ENCODE measurements around the gene GUCA2B.

GUCA2B gene

DNA sequence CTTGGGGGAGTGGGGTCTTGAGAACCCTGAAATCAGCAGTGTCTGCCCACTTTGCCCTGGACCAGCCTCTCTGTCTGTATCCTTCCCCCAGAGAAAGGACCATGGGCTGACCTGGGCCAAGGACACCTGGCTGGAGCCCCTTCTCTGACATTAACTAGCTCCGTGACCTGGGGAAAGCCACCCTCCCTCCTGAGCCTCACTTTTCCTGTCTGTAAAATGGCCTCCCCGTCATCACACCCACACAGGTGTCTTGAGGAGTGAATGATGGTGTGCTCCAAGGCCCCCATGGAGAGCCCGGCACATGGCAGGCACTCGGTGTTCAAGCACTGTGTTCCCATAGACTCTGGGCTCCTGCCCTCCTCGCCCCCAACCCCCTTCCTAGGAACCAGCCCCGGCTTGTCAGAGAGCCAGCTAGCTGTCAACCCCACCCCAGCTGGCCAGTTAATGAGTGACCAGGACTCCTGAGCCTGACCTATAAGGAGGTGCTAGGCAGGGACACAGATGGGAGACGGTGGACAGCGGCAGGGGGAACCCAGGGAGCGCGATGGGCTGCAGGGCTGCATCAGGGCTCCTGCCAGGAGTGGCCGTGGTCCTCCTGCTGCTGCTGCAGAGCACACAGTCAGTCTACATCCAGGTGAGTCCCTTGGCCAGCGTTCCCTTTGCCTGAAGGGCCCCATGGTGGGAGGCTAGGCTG is at the start of gene GUCA2B:
TSS of gene GUCA2B (plus strand) at position 504 of the 694 bp plus-strand sequence. CDS start at position 545, 41 bp downstream.
- no peak for DNase-seq

DNA sequence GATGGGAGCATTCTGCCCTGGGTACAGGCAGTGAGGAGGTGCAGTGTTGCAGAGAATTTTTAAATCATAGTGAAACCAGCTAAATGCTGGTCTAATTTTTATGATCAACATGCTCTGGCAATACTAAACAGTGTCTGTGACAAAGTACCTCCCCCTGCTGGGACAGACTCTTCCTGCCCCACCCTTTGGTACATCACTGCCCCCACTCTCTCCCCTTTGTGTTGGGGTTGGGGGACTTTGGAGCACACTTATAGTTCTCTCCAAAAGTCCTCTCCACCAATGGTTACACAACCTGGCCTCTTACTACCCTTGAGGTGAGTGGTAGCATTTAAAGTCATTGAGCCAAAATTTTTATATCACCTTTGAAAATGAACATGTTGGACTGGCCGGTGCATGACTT is 48.2 kb upstream of the GUCA2B start:
- DNase-seq, result no peak

DNA sequence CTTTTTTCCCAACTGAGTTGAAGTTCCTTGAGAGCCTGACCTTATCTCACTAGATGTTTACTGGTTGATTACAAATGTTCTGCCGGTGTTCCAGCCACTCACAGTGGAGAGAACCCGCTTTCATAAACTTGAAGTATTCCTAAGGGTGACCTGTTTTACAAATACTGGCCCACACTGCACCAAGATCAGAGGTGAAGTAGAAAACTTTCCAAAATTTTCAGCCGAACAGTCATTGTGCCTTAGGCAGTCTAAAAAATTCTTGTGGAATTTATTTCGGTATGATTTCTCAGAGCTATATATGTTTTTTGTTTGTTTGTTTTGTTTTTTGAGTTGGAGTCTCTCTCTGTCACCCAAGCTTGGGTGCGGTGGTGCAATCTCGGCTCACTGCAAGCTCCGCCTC is 44.9 kb upstream of the GUCA2B start:
- no peak for DNase-seq

DNA sequence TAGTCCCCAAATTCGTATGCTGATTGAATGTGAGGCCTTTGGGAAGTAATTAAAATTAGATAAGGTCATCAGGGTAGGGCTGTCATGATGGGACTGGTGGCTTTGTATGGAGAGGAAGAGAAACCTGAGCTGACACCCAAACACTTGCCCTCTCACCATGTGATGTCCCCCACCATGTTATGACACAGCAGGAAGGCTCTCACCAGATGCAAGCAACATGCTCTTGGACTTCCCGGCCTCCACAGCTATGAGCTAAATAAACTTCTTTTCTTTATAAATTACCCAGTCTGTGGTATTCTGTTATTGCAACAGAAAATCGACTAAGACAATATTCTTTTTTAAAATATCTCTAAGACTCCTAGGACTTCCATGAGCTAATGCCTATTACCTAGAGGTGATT is 43.6 kb upstream of the GUCA2B start:
- no peak for DNase-seq

DNA sequence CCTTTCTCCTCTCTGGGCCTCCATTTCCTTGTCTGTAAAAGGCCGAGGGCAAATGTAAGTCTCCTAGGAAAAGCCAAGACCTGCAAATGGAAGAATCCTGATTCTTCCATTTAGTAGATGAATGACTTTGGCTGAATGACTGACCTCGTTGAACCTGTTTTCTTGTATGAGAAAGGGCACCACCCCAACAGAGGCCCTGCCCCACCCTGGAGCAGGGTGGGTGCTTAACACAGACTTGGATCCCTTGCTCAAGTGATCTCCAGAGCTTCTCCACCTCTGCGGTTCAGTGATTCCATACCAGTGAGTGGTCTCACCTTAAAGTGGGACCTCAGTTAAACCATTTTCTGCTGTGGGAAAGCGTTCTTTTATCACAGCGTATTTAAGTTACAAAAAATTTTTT is 39.0 kb upstream of the GUCA2B start:
- no peak for DNase-seq

DNA sequence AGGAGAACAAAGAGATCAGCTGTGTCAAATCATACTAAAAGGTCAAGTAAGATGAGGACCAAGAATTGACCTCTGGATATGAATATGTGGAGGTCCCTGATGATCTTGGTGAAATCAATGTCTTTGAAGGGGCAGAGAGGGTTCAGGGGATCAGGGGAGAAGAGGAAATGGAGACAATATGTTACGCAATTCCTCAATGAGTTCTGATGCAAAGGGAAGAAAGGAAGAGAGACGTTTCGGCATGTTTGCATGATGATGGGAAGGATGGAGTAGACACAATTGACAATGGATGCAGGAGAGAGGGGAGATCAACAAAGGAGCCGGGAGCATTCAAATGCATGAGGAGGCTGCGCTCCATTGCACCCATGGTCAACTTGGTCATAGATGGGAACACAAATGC is 36.0 kb upstream of the GUCA2B start:
- no peak for DNase-seq

DNA sequence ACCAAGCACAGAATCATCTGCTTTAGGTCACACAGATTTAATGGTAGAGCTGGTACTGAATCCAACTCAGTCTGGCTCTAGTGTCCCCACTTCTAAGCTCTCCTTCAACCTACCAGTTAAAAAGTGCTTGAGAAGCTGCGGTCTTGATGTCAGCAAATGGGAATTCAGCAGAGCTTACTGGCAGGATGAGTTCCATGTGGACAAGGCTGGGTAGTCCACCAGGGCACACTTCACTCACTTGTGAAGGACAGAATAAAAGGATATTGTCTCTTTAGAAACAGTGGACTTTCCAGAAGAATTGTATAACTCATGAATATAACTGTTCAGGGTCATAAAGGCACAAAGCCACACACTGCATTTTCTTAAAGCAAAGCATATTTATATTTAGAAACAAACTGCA is 35.1 kb upstream of the GUCA2B start:
- no peak for DNase-seq

DNA sequence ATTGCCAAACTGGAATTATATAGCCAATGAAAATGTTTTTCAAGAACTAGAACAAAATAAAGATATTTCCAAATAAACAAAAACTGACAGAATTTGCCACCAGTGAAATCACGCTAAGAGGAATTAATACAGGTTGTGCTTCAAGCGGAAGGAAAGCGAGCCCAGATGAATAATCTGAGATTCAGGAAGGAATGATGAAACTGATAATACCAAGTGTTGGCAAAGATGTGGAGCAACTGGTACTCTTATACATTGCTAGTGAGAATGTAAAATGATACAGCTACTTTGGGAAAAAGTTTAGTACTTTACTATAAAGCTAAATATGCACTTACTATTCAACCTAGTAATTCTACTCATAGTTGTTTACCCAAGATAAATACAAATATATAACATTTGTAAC is 30.8 kb upstream of the GUCA2B start:
- no peak for DNase-seq

DNA sequence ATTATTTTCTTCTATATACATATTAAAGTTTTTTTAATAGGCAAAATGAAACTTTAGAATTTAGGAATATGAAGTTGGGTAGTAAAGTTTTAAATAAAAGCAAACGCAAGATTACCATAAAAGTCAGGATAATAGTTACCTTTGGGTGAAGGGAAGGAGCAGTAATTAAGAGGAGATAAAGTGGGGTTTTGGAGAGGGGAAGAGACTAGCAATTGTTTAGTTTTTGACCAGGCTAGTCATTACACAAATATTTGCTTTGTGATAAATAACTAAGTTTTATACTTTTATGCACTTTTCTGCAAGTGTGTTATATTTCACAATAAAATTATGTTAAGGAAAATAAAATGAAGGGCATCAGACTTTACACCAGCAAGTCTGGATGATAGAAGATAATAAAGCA is 27.7 kb upstream of the GUCA2B start:
- no peak for DNase-seq

DNA sequence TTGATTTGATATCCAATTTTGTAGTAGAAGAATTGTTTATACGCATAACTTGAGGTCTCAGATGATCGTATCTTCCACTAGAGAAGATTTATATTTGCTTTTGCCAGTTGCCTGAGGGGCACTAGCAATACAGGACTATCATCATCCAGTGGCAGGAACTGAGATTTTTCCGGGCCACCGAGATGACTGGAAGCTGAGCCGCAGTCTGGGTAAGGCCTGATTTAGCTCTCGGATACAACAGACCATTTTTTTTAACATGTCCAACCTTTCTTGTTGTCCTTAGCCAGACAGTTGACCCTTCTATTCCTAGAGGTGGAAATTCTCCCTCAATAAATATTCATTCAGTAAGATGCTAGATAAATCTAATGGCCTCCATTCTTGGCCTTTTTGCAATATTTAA is 25.4 kb upstream of the GUCA2B start:
- DNase-seq, result no peak

DNA sequence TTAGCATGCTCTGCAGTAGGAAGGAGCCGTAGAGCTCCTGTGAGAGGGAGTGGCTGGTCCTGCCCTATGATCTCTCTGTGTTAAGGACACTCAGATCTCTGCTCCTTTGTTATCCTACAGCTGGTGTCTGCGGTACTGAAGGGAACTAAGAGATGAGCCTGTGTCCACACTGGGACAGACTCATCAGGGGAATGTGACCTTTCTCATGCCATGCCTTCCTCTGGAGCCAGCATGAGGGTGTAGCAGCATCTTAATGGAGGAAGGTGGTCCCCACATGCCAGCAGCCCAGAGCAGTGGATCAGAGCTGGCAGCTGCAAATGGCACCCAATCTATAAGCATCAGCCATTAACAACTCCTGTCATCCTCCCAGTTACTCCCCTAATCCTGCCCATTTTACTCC is 24.7 kb upstream of the GUCA2B start:
- DNase-seq, result no peak

DNA sequence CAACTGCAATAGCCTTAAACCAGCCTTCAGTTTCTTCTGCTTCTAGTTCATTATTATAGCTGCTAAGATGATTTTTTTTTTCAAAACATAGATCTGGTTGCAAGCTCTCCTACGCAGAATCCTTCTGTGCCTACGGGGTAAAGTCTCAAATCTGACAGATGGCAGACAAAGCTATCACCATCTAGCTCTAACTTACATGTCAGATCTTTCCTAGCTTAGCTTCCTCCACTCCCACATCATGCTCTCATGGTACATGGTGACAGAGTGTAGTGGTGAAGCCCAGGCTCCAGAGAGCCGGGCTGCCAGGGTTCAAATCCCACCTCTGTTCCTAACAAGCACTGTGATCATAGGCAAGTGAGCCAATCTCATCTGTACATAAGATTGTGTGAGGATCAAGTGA is 24.2 kb upstream of the GUCA2B start:
- no peak for DNase-seq

DNA sequence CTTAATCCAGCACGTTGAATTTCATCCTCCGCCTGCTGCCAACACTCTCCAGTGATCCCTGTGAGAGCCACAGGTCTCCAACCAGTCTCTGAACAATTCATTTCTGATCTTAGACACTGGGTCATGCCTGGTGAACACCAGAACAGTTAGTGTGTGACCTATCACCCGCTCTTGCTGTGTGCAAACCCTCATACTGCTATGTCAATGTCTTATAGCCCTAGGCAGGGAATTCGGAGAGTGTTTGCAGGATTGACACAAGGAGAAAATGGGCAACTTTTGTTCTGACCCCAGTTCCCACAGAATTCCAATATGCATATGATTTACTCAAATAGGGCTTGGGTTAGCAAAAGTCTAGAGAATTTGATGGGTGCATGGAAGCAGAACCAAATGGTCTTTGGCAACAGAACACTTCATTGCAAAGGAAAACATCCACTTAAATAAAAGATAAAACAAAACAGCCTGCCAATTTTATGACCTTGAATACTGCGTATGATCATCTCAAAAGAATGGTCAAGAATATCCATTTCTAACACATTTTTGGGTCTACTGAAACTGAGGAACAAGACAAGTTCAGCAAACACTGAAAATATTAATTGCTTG is 23.0 kb upstream of the GUCA2B start:
- DNase-seq, result no peak

DNA sequence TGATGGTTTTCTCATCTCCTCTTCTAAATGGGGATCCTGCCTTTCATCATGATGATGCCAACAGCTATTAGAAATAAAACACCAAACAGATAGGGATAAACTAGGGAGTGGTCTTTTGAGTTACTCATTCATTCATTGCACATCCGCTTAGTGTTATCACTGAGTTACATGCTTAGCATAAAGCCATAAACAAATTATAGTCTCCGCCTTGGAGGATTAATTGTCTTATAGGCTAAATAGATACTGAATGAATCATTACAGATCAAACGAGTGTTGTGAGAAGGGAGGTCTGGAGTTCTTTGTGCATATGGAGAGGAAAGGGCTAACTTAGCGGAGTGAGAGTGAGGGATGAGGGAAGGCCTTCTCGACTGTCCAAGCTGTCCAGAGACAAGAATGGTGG is 19.8 kb upstream of the GUCA2B start:
- no peak for DNase-seq

DNA sequence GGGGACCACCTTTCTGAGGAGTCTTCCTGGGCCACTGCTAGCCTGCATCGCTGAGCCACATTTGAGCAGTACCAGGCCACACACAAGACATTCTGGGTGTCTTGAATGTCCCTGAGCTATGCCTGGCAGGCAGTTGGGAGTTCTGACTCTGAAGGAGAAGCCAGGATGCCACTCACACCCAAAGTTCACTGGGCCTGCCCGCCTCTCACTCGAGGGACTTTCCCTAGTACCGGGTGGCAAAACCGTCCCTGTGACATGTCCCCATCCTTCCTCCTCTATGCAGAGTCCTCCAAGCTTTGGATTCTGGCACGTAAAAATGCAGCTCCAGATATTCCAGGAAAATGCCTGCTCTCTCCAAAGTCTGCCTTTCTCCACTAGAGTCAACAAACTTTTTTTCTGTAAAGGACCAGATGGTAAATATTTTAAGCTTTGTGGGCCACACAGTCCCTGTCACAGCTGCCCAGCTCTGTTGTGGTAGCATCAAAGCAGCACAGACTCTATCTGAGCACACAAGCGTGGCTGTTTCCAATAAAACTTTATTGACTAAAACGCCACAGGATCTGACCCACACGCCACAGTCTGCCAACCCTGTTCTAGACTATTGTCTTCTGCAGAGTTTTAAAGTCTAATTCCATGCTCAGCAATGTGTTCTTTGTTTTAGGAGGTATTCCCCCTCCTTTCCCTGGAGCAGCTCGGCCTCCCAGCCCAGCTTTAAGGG is 19.2 kb upstream of the GUCA2B start:
- DNase-seq, result no peak

DNA sequence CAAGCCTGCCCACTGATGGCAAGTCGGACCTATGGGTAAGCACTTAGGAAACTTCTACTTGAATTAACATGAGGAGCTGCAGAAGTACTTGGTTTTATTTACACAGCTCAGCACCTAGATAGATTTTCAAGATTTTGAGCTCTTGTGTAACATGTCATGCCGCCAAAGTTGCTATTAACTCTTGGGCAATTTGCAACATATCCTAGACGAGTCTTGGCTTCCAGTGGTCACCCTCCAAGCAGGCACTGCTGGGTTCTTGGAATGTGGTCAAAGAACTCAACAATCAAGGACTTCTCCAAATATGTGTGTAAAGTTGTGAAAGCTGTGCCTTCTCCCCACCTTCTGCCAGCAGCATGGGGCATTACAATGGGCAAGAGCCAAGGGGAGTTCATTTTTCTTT is 17.8 kb upstream of the GUCA2B start:
- DNase-seq, result no peak

DNA sequence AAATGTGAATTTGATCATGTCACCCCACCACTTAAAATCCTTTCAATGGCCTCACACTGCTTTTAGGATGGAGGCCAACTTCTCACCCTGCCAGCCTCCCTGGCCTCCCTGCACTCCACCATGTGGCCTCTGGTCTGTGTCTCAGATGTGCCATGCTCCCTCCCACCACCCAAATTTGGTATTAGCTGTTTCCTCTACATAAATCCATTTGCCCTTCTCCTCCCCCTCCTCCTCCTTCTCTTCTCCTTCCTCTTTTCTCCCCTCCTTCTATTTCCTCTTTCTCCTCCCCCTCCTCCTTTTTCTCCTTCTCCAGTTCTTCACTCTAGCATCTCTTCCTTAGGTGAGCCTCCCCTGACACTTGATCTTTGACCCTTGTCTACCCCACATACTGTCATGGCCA is 16.7 kb upstream of the GUCA2B start:
- no peak for DNase-seq

DNA sequence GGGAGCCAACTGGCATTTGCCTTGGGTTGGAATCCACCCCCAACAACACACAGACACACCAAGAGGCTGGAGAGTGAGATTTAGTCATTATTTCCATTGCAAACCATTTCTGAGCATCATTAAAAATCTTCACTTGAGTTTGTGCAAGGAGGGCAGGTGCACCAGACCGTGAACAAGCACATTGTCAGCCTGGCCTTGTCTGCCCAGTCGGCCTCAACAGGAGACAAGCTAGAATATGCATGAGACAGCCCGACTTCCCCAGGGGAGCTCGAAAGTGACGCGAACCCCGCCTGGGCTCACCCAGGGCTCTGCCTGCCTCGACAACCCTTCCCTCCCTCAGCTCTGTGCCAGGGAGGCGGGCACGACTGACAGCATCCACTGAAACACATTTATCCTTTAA is 15.4 kb upstream of the GUCA2B start:
- DNase-seq, result no peak

DNA sequence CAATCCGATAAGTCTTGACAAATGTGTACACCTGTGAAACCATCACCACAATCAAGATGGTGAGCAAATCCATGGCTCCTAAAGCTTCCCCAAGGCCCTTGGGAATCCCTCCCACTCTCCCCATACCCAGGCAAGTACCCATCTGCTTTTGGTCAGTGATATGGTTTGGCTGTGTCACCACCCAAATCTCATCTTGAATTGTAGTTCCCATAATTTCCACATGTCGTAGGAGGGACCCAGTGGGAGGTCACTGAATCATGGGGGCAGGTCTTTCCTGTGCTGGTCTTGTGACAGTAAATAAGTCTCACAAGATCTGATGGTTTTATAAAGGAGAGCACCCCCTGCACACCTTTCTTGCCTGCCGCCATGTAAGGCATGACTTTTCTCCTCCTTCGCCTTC is 14.6 kb upstream of the GUCA2B start:
- no peak for DNase-seq

DNA sequence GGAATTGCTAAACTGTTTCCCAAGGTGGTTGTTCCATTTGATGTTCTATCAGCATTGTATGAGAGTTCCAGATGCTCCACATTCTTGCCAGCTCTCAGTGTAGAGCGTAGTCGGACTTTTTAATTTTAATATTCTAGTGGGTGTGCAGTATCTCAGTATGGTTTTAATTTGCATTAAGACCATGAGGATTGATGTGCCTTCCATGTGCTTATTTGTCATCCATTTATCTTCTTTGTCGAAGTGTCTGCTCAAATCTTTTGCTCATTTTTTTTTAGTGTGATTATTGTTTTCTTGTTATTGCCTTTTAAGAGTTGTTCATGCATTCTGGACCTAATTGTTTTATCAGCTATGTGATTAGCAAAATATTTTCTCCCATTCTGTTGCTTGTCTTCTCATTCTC is 13.8 kb upstream of the GUCA2B start:
- DNase-seq, result no peak

DNA sequence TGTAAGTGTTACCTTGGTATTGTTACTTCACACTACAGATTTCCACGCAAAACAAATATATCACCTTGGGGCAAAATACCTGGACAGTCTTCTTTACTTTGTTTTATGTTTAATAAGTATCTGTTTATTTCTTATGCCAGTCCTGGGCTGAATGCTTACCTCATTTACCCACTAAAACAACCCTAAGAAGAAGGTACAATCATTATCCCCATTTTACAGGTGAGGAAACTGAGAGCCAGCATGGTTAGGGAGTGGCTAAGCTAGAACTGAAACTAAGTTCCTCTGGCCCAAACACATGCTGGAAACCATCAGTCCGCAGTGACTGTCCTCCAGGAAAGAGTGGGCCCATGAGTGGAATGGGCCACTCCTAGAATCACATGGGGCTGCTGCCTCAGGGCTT is 13.0 kb upstream of the GUCA2B start:
- no peak for DNase-seq

DNA sequence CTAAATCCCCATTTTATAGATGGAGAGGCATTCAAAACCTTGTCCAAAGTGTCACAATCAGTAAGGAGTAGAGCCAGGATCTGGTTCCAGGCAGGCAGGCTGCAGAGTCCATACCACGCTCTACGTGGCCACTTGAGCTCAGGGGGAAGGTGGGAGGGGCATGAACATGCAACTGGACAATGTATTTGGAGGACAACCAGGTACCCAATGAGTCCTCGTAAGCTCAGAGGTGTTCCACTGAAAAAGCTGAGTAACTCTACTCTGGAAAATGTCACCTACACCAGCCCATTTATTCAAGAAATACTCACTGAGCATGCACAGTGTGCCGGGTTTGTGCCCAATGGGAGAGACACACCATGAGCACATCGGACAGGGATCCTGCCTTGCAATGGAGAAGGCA is 11.2 kb upstream of the GUCA2B start:
- no peak for DNase-seq

DNA sequence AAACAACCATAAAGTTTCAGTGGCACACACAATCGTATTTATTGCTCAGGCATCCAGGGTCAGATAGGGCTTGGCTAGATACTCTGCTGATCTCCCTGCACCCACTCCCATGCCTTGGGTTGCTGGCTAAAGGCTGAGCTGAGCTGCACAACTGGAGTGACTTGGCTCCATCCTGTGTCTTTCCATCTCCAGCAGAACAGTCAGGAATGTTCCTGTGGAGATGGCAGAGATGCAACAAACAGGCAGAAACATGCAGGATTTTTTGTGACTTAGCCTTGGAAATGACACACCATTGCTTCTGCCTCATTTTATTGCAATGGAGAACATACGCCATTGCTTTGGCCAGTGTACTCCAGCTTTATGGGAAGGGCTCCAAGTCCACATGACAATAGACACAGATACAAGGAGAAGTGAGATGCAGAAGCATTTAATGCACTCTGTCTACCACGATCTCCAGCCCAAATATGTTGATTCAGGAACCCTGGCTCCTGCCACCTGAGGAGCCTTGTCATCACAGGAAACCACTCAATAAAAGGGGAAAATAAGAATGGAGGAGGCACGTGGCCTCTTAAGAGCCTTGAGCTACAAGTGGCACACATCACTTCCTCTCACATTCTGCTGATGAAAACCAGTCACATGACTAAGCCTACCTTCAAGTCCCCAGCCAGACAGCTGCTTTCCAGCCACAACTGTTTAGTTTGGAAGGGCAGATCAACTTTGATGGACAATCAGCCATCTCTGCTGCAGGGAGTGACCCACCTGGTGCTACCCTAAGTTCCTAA is 10.1 kb upstream of the GUCA2B start:
- DNase-seq, result no peak

All from CD4-positive, alpha-beta T cell treated with Interleukin-1 beta for 1 hour (primary cell).